NCI-H446 (cell line): ENCODE measurements around the gene SBSN.
"Not testable (repeated sequence)": the region's sequence is repeated elsewhere in the genome, so short reads cannot be mapped to it uniquely, and the experiment has no call there.

Experiments
- DNase-seq, 2 experiments: peaks; one replicate each; lab custom pipeline; 2025; lab: John Stamatoyannopoulos, UW

SBSN gene

DNA sequence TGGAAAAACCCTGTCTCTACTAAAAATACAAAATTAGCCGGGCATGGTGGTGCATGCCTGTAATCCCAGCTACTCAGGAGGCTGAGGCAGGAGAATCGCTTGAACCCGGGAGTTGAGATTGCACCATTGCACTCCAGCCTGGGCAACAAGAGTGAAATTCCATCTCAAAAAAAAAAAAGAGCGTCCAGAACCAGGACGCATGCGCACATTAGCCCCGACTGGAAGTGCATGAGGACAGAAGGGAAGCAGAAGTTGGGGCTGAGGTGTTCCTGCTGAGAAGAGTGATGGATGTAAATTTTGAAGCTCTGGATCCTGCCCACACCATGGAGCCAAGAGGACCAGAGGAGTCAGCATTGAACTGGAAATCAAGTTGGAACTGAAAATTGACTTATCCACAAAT is 53.5 kb downstream of the SBSN start:
- DNase-seq = not testable (repeated sequence)

DNA sequence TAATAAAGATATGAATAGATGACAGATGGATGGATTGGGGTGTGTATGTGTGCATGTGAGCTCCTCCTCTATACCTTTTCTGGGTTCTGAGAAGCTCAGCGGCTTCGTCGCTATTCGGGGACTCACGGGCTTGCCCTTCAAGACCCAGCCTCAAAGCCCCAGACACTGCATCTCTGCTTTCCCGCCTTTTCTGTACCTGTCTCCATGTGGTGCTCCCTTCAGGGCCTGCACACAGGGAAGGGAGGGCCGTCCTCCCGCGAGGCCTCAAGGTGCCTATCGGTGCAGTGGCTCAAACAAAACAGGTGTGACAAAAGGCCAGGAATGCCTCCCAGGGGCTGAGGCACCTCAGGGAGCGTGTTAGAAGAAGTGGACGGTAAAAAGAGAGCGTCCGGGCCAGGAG is 54.0 kb downstream of the SBSN start:
- DNase-seq = no peak
